GM10266 (cell line): ENCODE data around the gene PTP4A1.

ENCODE experiments used
- DNase-seq: peaks from one replicate; pipeline ENCODE4 v3.0.0; 2012; ENCODE audit errors: extremely low spot score
- TF ChIP-seq, protein P1 (sequence below): IDR thresholded peaks from 2 replicates; pipeline ENCODE4 v1.5.1; 2012; ENCODE audit warnings: mild to moderate bottlenecking, low read depth; ENCODE audit not compliant: control insufficient read depth, insufficient read depth; ENCODE audit errors: missing control alignments

PTP4A1 gene

DNA sequence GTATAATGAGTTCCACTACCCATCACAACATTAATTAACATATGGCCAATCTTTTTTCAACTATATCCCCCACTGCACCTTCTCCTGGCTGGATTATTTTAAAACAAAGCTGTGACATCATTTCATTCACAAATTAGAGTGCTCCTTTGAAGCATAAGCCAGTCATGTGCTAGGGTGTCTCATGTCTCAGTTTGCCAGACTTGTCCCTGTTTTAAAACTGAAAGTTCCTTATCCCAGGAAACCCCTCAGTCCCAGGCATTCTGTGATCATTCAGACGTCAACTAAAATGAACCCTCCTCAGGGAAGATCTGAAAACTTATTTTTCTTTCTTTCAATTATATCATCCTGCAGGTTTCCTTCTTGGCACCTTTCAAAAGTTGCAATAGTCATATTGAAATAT lies 29.3 kb upstream of the PTP4A1 start:
- DNase-seq, result no peak
- TF ChIP-seq, protein P1, sequence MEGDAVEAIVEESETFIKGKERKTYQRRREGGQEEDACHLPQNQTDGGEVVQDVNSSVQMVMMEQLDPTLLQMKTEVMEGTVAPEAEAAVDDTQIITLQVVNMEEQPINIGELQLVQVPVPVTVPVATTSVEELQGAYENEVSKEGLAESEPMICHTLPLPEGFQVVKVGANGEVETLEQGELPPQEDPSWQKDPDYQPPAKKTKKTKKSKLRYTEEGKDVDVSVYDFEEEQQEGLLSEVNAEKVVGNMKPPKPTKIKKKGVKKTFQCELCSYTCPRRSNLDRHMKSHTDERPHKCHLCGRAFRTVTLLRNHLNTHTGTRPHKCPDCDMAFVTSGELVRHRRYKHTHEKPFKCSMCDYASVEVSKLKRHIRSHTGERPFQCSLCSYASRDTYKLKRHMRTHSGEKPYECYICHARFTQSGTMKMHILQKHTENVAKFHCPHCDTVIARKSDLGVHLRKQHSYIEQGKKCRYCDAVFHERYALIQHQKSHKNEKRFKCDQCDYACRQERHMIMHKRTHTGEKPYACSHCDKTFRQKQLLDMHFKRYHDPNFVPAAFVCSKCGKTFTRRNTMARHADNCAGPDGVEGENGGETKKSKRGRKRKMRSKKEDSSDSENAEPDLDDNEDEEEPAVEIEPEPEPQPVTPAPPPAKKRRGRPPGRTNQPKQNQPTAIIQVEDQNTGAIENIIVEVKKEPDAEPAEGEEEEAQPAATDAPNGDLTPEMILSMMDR, result no peak

DNA sequence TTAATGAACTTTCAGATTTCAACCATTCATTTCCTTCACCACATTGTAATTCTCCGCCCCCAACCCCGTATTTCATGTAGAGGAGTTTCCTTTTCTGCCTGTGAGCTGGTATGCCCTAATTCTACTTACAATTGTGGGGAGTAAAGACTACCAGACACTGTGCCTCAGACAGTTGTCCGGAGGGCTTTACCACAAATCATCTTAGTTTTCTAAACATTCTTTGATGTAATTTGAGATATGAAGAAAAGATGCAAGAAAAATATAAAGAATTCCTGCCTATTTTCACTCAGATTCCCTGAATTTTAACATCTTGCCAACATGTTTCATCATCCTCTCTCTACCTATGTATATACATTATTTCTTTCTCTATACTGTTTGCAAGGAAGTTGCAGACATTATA lies 28.3 kb upstream of the PTP4A1 start:
- TF ChIP-seq, protein P1, result no peak
- DNase-seq, result no peak

GRCh38 chr6:63546236-63546635 lies 26.0 kb upstream of the PTP4A1 start:
- no peak for DNase-seq
- TF ChIP-seq, protein P1, result no peak

GRCh38 chr6:63546697-63547096 lies 25.6 kb upstream of the PTP4A1 start:
- TF ChIP-seq, protein P1, result no peak
- no peak for DNase-seq

DNA sequence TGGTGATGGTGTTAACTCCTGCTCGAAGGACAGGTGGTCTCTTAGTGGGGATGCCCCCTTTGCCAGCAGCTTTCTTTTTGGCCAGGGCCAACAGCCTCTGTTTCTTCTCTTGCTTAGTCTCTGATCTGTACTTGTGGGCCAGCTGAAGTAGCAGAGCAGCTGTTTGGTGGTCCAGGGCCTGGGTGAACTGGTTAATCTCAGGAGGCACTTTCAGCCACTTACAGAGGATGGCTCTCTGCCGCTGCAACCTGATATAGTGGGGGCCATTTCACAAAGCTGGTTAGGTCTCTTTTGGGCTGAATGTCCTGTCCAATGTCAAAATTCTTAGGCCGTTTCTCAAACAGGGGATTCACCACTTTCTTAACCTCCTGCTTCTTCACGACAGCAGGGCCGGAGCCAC lies 23.2 kb upstream of the PTP4A1 start:
- TF ChIP-seq, protein P1, result no peak
- no peak for DNase-seq

DNA sequence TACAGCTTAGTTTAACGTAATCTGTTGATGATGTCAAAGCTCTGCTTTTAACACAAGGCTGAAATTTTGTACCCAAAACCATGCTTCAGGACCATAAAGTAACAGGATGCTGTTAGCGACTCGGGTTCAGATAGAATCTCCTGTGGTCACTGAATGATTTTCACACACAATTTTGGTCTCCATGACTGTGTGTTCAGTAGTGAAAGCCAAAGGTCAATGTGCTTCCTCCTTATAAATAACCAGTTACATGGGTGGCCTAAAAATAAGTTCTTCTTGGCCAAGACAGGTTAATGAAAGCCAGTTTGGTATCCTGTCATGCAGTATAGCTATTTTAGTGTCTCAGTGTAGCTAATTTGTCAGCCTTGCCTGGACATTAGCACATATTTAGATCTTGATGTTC lies 19.1 kb upstream of the PTP4A1 start:
- peak; percentile 39 for DNase-seq
- TF ChIP-seq, protein P1, result no peak

GRCh38 chr6:63553900-63554299 lies 18.4 kb upstream of the PTP4A1 start:
- TF ChIP-seq, protein P1, result no peak
- DNase-seq, result no peak

DNA sequence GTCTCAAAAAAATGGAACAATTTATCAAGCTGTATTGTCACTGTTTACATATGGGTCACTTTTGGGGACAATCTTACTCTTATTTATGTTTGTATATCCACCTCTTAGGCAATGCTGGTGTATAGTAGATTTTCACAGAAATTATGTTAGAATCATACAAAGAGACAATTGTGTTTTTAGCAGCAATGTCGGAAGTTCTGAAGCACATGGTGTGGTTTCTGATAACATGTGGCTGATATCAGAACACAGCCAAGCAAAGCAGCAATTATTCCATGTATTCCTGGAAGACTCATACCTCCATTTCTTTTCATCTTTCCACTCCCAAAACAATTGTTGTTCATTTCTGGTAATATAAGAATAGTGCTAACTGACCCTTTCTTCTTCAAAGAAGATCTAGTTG lies 17.5 kb upstream of the PTP4A1 start:
- DNase-seq, result no peak
- TF ChIP-seq, protein P1, result no peak
